NCI-H69 (cell line): ENCODE data around the gene SLC22A12.
A peak's percentile ranks its signal among the peaks of the same experiment; 100 is the strongest.

Experiments used
- DNase-seq: peaks from one replicate; lab custom pipeline; 2025; lab: John Stamatoyannopoulos, UW

SLC22A12 gene

DNA sequence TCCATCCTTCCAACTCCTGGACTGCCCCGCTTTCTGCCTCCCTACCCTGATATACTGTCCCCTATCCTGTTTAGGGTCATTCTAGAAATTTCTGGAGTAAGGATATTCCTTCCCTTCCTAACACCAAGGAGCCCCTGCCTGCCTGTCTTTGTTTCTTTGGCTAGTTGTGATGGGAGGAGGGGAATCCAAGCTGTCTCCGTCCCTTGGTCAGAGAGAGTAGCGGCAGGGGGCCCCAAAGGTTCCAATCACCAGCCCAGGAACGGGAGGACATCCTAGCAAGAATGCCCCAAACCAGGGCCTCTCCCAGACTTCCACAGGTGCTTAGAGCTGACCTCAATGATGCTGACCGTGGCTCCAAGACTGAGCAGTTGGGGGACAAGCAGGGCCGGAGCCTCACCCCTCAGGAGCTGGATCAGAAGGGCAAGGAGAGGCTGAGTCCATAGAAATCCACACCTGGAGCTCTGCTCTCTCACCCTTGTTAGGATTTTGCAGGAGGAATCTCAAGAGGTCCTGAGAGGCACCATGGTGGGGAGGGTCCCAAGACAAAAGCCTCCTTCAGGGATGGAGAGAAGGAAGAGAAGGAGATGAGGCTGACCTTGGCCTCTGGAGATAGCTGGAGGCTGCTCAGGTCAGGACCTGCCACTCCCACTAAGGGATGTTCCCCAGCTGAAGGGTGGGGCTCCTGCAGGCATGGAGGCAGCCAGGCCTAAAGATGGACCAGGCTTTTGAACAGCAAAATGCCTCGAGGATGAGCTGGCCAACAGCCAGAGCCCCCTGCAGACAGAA, 13.6 kb downstream of the SLC22A12 start:
- DNase-seq = peak; percentile 17

DNA sequence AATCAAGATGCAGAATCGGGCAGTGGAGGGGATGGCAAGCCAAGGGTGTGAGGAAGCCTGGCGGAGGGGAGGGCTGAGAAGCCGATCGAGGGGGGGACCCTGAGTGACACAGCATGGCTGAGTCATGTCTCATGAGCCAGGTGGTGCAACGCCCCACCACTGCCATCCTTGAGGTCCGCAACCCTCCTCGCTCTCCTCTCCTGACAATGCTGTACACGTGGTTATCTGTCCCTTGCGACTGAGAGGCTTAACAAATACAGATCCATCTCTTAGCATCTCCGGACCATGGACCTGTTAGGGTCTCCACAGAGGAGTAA, 14.2 kb downstream of the SLC22A12 start:
- DNase-seq = no peak

- no peak for DNase-seq
Observed at GRCh38 chr11:64605656-64606585, 14.9 kb downstream of the SLC22A12 start.

GRCh38 chr11:64606796-64607380, 15.9 kb downstream of the SLC22A12 start:
- DNase-seq = no peak

- DNase-seq = no peak
Observed at GRCh38 chr11:64607381-64607985, 16.5 kb downstream of the SLC22A12 start.

DNA sequence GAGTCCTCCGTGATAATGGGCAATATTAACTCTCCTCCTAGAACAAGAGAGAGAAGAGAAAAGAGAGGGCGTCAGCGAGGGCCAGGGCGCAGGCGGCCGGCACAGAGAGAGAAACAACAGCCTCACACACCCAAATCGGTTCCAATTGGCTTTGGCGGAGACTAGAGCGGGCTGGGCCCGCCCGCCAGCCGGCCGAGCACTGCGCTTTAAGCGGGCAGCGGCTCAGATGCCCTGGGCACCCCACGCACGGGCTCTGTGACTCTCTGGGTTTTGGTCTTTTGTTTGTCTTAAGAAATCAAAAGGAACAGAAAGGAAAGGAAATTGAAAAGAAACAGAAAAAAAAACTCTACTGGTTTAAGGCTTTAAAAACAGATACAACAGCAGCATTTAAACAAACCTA, 17.0 kb downstream of the SLC22A12 start:
- no peak for DNase-seq

GRCh38 chr11:64608636-64609035, 17.6 kb downstream of the SLC22A12 start:
- peak; percentile 9 for DNase-seq

- no peak for DNase-seq
Observed at GRCh38 chr11:64609436-64610047, 18.5 kb downstream of the SLC22A12 start.

GRCh38 chr11:64610596-64610995, 19.6 kb downstream of the SLC22A12 start:
- DNase-seq = no peak

DNA sequence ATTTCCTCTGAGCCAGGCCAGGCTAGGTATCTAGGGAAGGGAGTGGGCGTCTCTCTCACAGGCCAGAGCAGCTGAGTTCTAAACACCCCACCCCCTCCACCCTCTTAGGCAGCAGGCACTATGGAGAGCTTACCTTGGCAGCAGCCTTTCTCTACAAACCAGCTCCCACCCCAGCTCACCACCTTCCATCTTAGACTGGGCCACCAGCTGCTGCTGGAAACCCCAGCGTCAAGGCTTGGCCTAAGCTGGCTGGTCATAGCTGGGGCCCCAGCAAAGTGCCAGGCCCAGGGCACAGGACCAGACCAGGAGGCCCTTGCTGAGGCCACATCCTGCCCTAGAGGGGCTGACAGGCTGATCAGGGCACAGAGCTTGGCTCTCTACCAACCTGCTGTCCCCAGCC, 20.2 kb downstream of the SLC22A12 start:
- DNase-seq = no peak

- no peak for DNase-seq
Observed at GRCh38 chr11:64611869-64612646, 21.0 kb downstream of the SLC22A12 start.

GRCh38 chr11:64613648-64614047, 22.6 kb downstream of the SLC22A12 start:
- no peak for DNase-seq

- no peak for DNase-seq
Observed at GRCh38 chr11:64614917-64615316, 23.9 kb downstream of the SLC22A12 start.

DNA sequence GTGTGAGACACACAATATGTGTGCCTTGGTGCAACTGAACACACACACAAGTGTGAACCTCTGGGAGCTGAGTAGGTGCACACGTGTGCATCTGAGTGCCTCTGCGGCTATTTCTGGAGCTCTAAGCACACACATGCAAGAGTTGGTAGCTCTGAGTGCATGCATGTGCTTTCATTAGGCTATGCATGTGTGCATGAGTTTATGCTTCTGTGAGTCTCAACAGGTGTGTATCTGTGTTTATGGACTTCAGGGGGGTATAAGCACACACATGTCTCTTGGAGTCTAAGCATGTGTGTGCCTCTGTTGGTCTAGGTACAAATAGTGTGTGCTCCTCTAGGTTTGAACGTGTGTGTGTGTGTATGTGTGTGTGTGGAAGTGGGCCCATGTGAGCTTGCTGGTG, 25.8 kb downstream of the SLC22A12 start:
- DNase-seq = no peak

DNA sequence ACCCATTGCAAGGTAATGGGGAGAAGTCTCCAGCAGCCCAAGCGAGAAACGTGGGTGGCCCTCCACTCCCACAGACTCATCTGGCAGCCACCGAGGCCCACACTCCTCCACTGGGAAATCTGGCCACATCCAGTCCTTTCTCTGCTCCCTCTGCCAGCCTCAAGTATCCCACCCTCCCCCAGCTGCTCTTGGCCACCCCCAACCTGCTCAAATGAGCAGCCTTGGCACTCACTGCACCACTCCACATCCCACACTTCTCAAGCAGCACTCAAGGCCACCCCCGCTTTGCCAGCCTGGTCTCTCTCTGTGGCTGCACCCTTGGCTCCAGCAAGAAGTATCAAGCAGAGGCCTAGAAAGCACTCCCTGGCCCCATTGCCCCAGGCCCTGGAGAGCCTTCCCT, 28.2 kb downstream of the SLC22A12 start:
- DNase-seq = no peak

DNA sequence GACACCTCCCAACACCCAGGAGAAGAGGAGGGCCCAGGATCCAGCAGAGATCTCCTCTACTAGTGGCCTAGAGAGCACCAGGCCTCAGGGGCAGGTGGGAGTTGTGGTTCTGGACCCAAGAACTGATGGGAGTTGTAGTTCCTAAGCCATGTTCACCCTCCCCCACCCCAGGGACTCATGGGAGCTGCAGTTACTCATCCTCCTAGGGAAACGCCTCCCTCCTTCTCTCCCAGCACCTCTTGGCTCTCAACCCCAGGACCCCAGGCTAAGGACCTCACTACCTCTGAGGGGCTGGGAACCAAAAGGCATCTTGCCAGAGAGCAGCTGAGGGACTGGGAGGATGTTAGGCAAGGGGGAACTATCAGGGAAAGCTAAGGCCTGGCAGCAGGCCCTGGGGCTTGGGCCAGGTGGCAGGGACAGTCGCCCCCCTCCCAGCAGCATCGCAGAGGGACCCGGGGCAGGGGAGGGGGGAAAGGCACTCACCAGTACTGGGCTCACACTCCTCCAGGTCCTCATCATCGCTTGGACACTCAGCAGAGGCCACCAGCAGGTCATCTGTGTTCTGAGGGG, 28.9 kb downstream of the SLC22A12 start:
- DNase-seq = no peak

- peak; percentile 58 for DNase-seq
Observed at GRCh38 chr11:64620381-64620971, 29.5 kb downstream of the SLC22A12 start.

- no peak for DNase-seq
Observed at GRCh38 chr11:64621283-64622019, 30.4 kb downstream of the SLC22A12 start.

DNA sequence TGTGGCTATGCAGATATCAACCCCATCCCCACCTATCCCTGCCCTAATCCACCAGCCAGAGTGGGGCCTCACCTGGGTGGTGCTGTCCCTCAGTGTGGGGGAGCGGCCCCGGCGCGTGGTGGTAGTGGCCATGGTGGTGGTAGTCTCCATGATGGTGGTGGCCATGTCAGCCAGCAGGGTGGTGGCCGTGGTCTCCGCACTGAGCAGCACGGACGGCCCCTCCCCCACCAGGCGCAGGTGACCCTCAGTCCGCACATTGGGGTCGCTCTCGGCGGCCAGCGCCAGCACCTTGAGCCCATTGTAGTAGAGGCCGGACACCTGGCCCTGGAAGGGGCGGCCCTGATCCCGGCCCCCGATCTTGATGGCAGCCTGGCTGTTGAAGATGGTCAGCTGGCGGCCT, 31.7 kb downstream of the SLC22A12 start:
- DNase-seq = no peak
